Tongue (tissue), 2 donors: Measurements from ENCODE around the gene KLK5. TPM values are rescaled to one million over a fixed set of nuclear protein-coding genes. Genes with fewer than 3 reads are reported as not detected.

Experiments used
- DNase-seq: peaks from one replicate; pipeline ENCODE4 v3.0.0-alpha.2; 2015
- total RNA-seq: library from RNA; depleted of rRNA; stranded (reverse); fragments of >200 nt; gene quantifications from one replicate; pipeline ENCODE4 v1.2.3, GENCODE V29; 2014

The KLK5 gene
- total RNA-seq, 1 donor from 2014 or later: 1.1 TPM

- no peak for DNase-seq
Observed at GRCh38 chr19:50968716-50969412, 16.0 kb upstream of the KLK5 start.

GRCh38 chr19:50967929-50968715 lies 15.3 kb upstream of the KLK5 start:
- no peak for DNase-seq

GRCh38 chr19:50964266-50964665 lies 11.4 kb upstream of the KLK5 start:
- no peak for DNase-seq

- DNase-seq: no peak
Observed at GRCh38 chr19:50963381-50963780, 10.5 kb upstream of the KLK5 start.

GRCh38 chr19:50962245-50962644 lies 9.4 kb upstream of the KLK5 start:
- DNase-seq: no peak

- DNase-seq: no peak
Observed at GRCh38 chr19:50959731-50960500, 7.1 kb upstream of the KLK5 start.

- DNase-seq: no peak
Observed at GRCh38 chr19:50957587-50957986, 4.7 kb upstream of the KLK5 start.

GRCh38 chr19:50949861-50950260 lies 3.0 kb downstream of the KLK5 start:
- DNase-seq: no peak

GRCh38 chr19:50947123-50947522 lies 5.7 kb downstream of the KLK5 start:
- no peak for DNase-seq

GRCh38 chr19:50944795-50945194 lies 8.0 kb downstream of the KLK5 start:
- no peak for DNase-seq

- DNase-seq: no peak
Observed at GRCh38 chr19:50943074-50943828, 9.6 kb downstream of the KLK5 start.

GRCh38 chr19:50939596-50939995 lies 13.2 kb downstream of the KLK5 start:
- no peak for DNase-seq

- DNase-seq: no peak
Observed at GRCh38 chr19:50933640-50934039, 19.2 kb downstream of the KLK5 start.

GRCh38 chr19:50932690-50933083 lies 20.2 kb downstream of the KLK5 start:
- no peak for DNase-seq

GRCh38 chr19:50932018-50932689 lies 20.7 kb downstream of the KLK5 start:
- no peak for DNase-seq

- DNase-seq: no peak
Observed at GRCh38 chr19:50931023-50931422, 21.8 kb downstream of the KLK5 start.

GRCh38 chr19:50928831-50929230 lies 24.0 kb downstream of the KLK5 start:
- no peak for DNase-seq

GRCh38 chr19:50926144-50926543 lies 26.7 kb downstream of the KLK5 start:
- no peak for DNase-seq

- no peak for DNase-seq
Observed at GRCh38 chr19:50925734-50926133, 27.1 kb downstream of the KLK5 start.

- no peak for DNase-seq
Observed at GRCh38 chr19:50924586-50924985, 28.3 kb downstream of the KLK5 start.

GRCh38 chr19:50922317-50922853 lies 30.5 kb downstream of the KLK5 start:
- DNase-seq: peak; percentile 92
